HuH-7 (cell line): Measurements from ENCODE around the gene TACO1.

ENCODE experiments used
- DNase-seq: peaks from one replicate; pipeline ENCODE4 v3.0.0; 2011; ENCODE audit warnings: low spot score

Gene TACO1

GRCh38 chr17:63640038-63640437 lies 39.3 kb downstream of the TACO1 start:
- DNase-seq, result no peak

GRCh38 chr17:63641692-63642448 lies 41.2 kb downstream of the TACO1 start:
- no peak for DNase-seq

GRCh38 chr17:63644846-63645245 lies 44.2 kb downstream of the TACO1 start:
- DNase-seq, result no peak

GRCh38 chr17:63645775-63646487 lies 45.2 kb downstream of the TACO1 start:
- DNase-seq, result no peak

GRCh38 chr17:63646488-63646806 lies 45.8 kb downstream of the TACO1 start:
- no peak for DNase-seq

GRCh38 chr17:63647065-63647725 lies 46.5 kb downstream of the TACO1 start:
- DNase-seq, result no peak

GRCh38 chr17:63647936-63648335 lies 47.2 kb downstream of the TACO1 start:
- DNase-seq, result no peak

- no peak for DNase-seq
These were observed 49.1 kb downstream of the TACO1 start for GRCh38 chr17:63649813-63650212.

GRCh38 chr17:63652106-63652505 lies 51.4 kb downstream of the TACO1 start:
- no peak for DNase-seq

GRCh38 chr17:63653050-63653449 lies 52.4 kb downstream of the TACO1 start:
- no peak for DNase-seq

GRCh38 chr17:63657786-63658185 lies 57.1 kb downstream of the TACO1 start:
- DNase-seq, result no peak
